Loucy (cell line): Measurements from ENCODE around the gene CBLN3.

Source experiments
- H2AFZ ChIP-seq: fragments of 200-600 bp; sonication (generic); 2 replicates; pipeline ENCODE4 v1.6.0; 2016; ENCODE audit warnings: antibody characterized with exemption, mild to moderate bottlenecking, low read length, moderate library complexity
- H3F3A ChIP-seq: fragments of 200-600 bp; 2 replicates; pipeline ENCODE4 v1.6.0; 2016; ENCODE audit warnings: antibody characterized with exemption, low read depth, mild to moderate bottlenecking
- H3K27me3 ChIP-seq: fragments of 200-600 bp; sonication (generic); 2 replicates; pipeline ENCODE4 v1.6.1; 2014; ENCODE audit warnings: low read length, mild to moderate bottlenecking; ENCODE audit not compliant: insufficient read depth, poor library complexity, severe bottlenecking
- H3K36me3 ChIP-seq: fragments of 200-600 bp; sonication (generic); 2 replicates; pipeline ENCODE4 v1.6.1; 2016; ENCODE audit warnings: low read length; ENCODE audit not compliant: insufficient read depth
- H3K4me1 ChIP-seq: fragments of 200-600 bp; sonication (generic); 2 replicates; pipeline ENCODE4 v1.5.1; 2014; ENCODE audit warnings: low read length, mild to moderate bottlenecking; ENCODE audit not compliant: insufficient read depth, poor library complexity, severe bottlenecking
- H3K4me2 ChIP-seq: fragments of 200-600 bp; sonication (generic); 2 replicates; pipeline ENCODE4 v1.6.0; 2014; ENCODE audit warnings: antibody characterized with exemption, low read length, low read depth, mild to moderate bottlenecking; ENCODE audit not compliant: poor library complexity, severe bottlenecking
- H3K4me3 ChIP-seq: fragments of 200-600 bp; sonication (generic); 2 replicates; pipeline ENCODE4 v1.5.1; 2014; ENCODE audit warnings: low read length, mild to moderate bottlenecking, mixed read lengths; ENCODE audit not compliant: poor library complexity, severe bottlenecking
- H3K79me2 ChIP-seq: fragments of 200-600 bp; sonication (generic); 2 replicates; pipeline ENCODE4 v1.6.1; 2014; ENCODE audit warnings: low read length; ENCODE audit not compliant: insufficient read depth
- H3K9ac ChIP-seq: fragments of 200-600 bp; sonication (generic); 2 replicates; pipeline ENCODE4 v1.6.0; 2014; ENCODE audit warnings: mild to moderate bottlenecking, low read depth, low read length, moderate library complexity; ENCODE audit not compliant: poor library complexity, severe bottlenecking
- H3K9me2 ChIP-seq: fragments of 200-600 bp; sonication (generic); replicated peaks from 2 replicates; pipeline ENCODE4 v1.6.1; 2016; ENCODE audit warnings: low read depth, low read length, mixed read lengths
- H3K9me3 ChIP-seq: fragments of 200-600 bp; sonication (generic); 2 replicates; pipeline ENCODE4 v1.6.1; 2014; ENCODE audit warnings: mild to moderate bottlenecking, antibody characterized with exemption, low read length, low read depth; ENCODE audit not compliant: insufficient read depth
- H4K20me1 ChIP-seq: fragments of 200-600 bp; sonication (generic); 2 replicates; pipeline ENCODE4 v1.6.0; 2014; ENCODE audit warnings: antibody characterized with exemption, low read length, mild to moderate bottlenecking; ENCODE audit not compliant: insufficient read depth, poor library complexity, severe bottlenecking
- EZH2phosphoT487 ChIP-seq: fragments of 200-600 bp; IDR thresholded peaks from 2 replicates; pipeline ENCODE4 v1.6.1; 2018; ENCODE audit warnings: antibody characterized with exemption, mild to moderate bottlenecking, moderate library complexity, borderline replicate concordance
- TF ChIP-seq, protein P1 (sequence below): fragments of 200-600 bp; sonication (generic); conservative IDR thresholded peaks from 2 replicates; pipeline ENCODE4 v1.5.1; 2014; ENCODE audit warnings: mild to moderate bottlenecking, antibody characterized with exemption, low read length

The CBLN3 gene

DNA sequence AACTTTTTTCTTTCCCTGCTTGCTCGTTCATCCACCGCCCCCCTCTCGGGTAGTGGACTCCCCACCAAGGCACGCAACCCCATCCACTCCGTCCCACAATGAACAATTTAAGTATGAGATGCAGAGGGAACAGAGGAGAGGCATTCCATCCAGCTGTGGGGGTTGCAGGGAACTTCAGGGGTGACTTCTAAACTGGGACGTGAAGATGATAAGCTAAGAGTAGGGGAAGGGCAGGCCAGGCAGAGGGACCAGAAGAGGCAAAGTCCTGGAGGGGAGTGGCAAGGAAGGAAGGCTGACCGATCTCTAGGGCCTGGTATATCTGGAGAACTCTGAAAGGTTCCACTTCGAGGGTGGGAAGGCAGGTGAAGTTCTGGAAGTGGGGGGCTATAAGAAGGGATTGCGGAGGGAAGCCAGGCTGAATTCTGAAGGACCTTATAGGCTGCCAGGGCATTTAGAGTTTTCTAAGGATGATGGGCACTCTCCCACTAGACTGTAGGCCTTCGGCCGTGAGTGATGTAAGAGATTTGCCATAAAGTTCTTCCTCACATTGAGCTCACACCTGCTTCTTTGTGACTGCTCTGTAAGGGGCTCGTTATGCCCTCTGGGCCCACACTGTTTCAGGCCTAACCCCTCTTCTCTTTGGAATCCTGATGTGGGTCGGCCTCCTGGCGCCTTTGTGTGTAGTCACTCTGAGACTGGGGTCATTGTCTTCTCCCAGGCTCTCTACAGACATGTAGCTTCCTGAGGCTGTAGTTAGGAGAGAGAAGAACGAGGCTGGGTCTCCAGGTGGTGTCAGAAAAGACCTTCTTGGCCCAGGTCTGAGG, 49.3 kb downstream of the CBLN3 start:
- no peaks in the 10 kb centered on the region for H3K27me3 ChIP-seq
- H3K4me2 ChIP-seq = no peak overlapping the region
- H3K36me3 ChIP-seq = no peaks in the 10 kb centered on the region
- H3K9me3 ChIP-seq = no peaks in the 10 kb centered on the region
- no peak overlapping the region for H2AFZ ChIP-seq
- peaks cover 4% of the 10 kb centered on the region for H4K20me1 ChIP-seq
- H3K9ac ChIP-seq = no peak overlapping the region
- H3K4me3 ChIP-seq = no peak overlapping the region
- H3K4me1 ChIP-seq = peaks cover 30% of the 10 kb centered on the region
- TF ChIP-seq, protein P1, sequence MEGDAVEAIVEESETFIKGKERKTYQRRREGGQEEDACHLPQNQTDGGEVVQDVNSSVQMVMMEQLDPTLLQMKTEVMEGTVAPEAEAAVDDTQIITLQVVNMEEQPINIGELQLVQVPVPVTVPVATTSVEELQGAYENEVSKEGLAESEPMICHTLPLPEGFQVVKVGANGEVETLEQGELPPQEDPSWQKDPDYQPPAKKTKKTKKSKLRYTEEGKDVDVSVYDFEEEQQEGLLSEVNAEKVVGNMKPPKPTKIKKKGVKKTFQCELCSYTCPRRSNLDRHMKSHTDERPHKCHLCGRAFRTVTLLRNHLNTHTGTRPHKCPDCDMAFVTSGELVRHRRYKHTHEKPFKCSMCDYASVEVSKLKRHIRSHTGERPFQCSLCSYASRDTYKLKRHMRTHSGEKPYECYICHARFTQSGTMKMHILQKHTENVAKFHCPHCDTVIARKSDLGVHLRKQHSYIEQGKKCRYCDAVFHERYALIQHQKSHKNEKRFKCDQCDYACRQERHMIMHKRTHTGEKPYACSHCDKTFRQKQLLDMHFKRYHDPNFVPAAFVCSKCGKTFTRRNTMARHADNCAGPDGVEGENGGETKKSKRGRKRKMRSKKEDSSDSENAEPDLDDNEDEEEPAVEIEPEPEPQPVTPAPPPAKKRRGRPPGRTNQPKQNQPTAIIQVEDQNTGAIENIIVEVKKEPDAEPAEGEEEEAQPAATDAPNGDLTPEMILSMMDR = no peak
- no peak for TF ChIP-seq EZH2phosphoT487
- H3F3A ChIP-seq = no peaks in the 10 kb centered on the region
- no peaks in the 10 kb centered on the region for H3K9me2 ChIP-seq
- no peaks in the 10 kb centered on the region for H3K79me2 ChIP-seq

DNA sequence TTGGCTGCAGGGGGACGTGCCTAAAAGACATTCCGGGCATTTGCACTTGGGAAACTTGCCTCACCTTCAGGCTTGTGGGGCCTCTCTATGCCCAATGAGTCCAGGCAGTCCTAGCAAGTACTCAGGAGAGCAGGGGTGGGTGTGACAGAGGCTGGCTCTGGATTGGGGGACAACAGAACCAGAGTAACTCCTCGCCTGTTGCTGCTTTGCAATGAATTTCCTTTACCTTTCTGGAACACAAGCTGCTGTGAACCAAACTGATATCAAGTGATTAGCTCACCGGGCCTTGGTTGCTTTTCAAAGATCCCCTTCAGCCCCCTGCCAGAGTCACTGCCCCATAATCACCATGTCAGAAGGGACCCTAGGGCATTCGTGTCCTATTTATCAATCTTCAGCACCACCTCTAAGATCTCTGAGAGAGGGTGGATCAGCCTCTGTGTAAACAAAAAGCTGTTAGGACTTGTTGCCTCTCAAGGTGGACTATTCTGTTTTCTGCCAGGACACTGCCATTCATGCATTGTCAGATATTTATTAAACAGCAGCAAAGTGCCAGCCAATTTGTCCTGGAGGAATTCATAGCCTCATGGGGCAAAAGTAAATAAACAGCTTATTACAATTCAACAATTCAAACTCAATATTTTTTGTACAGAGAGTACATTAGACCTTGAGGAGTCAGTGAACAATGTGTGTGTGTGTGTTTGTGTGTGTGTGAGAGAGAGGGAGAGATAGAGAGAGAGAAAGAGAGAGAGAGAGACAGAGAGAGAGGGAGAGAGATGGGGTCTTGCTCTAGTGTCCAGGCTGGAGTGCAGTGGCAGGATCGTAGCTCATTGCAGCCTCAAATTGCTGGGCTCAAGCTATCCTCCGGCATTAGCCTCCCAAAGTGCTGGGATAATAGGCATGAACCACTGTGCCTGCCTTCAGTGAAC, 50.2 kb downstream of the CBLN3 start:
- Histone ChIP-seq H3K9me3 (no peaks in the 10 kb centered on the region), H3K4me3 (no peak overlapping the region), H3K4me2 (no peak overlapping the region), H3K27me3 (no peaks in the 10 kb centered on the region), H3K36me3 (no peaks in the 10 kb centered on the region; the same call in 1 of the 2 replicates), H3K4me1 (peaks cover 33% of the 10 kb centered on the region), H2AFZ (no peak overlapping the region), H3K79me2 (no peaks in the 10 kb centered on the region), H3F3A (no peaks in the 10 kb centered on the region), H4K20me1 (peaks cover 4% of the 10 kb centered on the region), H3K9ac (no peak overlapping the region), H3K9me2 (no peaks in the 10 kb centered on the region)
- TF ChIP-seq, protein P1 = no peak
- no peak for TF ChIP-seq EZH2phosphoT487

DNA sequence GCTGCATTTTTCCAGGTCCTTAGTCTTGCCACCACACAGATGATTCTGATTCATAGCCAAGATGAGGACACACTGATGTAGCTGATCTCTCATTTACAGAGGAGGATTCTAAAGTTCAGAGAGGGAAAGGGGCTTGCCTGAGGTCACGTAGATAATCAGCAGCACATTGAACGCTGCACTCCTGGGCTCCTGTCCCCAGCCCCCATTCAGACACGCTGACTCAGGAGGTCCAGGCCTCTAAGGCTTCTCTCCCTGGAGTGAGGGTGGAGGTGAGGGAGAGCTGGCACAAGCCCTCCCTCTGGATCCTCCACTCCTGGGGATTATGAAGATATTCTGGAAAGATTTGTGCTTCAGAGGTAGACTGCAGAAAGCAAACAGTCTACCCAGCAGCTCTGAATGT, 51.1 kb downstream of the CBLN3 start:
- Histone ChIP-seq H3K4me3 (no peak overlapping the region), H3K36me3 (no peaks in the 10 kb centered on the region; the same call in 1 of the 2 replicates), H3K79me2 (no peaks in the 10 kb centered on the region), H3F3A (no peaks in the 10 kb centered on the region), H3K4me2 (no peak overlapping the region), H3K9me3 (no peaks in the 10 kb centered on the region), H3K4me1 (peaks cover 38% of the 10 kb centered on the region), H4K20me1 (peaks cover 4% of the 10 kb centered on the region), H3K9ac (peak overlapping the region; percentile 9), H3K27me3 (no peaks in the 10 kb centered on the region), H2AFZ (no peak overlapping the region), H3K9me2 (no peaks in the 10 kb centered on the region)
- TF ChIP-seq, protein P1 = no peak
- TF ChIP-seq EZH2phosphoT487 = no peak
